Calu3 (cell line): Measurements from ENCODE around the gene SRI. TPM values are rescaled to one million over a fixed set of nuclear protein-coding genes. Genes with fewer than 3 reads are reported as not detected.

Experiments
- Bru-seq: library from RNA; stranded (reverse); fragments of 400-500 nt; gene quantifications from one replicate; lab custom pipeline; 2021; lab: Mats Ljungman, UMichigan
- BruChase-seq, 2 experiments: library from RNA; stranded (reverse); fragments of 400-500 nt; gene quantifications; one replicate each; lab custom pipeline; 2021; lab: Mats Ljungman, UMichigan
- BruUV-seq: library from RNA; stranded (reverse); fragments of 400-500 nt; replicated peaks from 2 replicates; lab custom pipeline; 2021; lab: Mats Ljungman, UMichigan
- CTCF ChIA-PET: fragments of 300-600 bp; sonication (Branson Sonifier 250); formaldehyde crosslinking; loops from one replicate; lab custom pipeline; 2022; ENCODE audit warnings: antibody characterized with exemption; lab: Charles Lee
- DNase-seq: peaks from one replicate; pipeline ENCODE4 v3.0.0; 2022
- H3K27ac Mint-ChIP-seq: one replicate; pipeline ENCODE4 v1.8.0; 2022; ENCODE audit warnings: mixed read lengths; ENCODE audit not compliant: unreplicated experiment
- H3K27me3 Mint-ChIP-seq: one replicate; pipeline ENCODE4 v1.8.0; 2022; ENCODE audit warnings: mixed read lengths; ENCODE audit not compliant: unreplicated experiment
- H3K36me3 Mint-ChIP-seq: one replicate; pipeline ENCODE4 v1.8.0; 2022; ENCODE audit warnings: mild to moderate bottlenecking, moderate library complexity, mixed read lengths; ENCODE audit not compliant: insufficient read depth, unreplicated experiment
- H3K4me1 Mint-ChIP-seq: one replicate; pipeline ENCODE4 v1.8.0; 2022; ENCODE audit warnings: mild to moderate bottlenecking, low read depth, mixed read lengths; ENCODE audit not compliant: unreplicated experiment
- H3K4me3 Mint-ChIP-seq: one replicate; pipeline ENCODE4 v1.8.0; 2022; ENCODE audit warnings: mild to moderate bottlenecking, low read depth, moderate library complexity, mixed read lengths; ENCODE audit not compliant: unreplicated experiment
- H3K9me3 Mint-ChIP-seq: one replicate; pipeline ENCODE4 v1.8.0; 2022; ENCODE audit warnings: low read depth, mixed read lengths; ENCODE audit not compliant: unreplicated experiment
- CTCF ChIP-seq: fragments of 200-600 bp; IDR thresholded peaks from one replicate; pipeline ENCODE4 v1.8.0; 2022; ENCODE audit warnings: antibody characterized with exemption; ENCODE audit not compliant: unreplicated experiment
- intact Hi-C: fragments of 100-400 bp; cut with micrococcal nuclease; formaldehyde crosslinking; loops from one replicate; pipeline ENCODE4 v1.10.0; 2022; ENCODE audit not compliant: unreplicated experiment
- long read RNA-seq: library from polyadenylated mRNA; stranded (forward); transcript quantifications from one replicate; pipeline ENCODE4 v2.0.0, GENCODE V29; 2022
- total RNA-seq: library from RNA; stranded (reverse); gene quantifications from 2 replicates; pipeline ENCODE4 v1.2.3, GENCODE V29; 2022

SRI gene
- total RNA-seq (148 and 173 TPM in 2 replicates), Bru-seq, nascent RNA (percentile 86 among the genes with signal in this experiment), BruChase-seq, experiment 1, labeled RNA remaining after a 6-hour chase (percentile 78 among the genes with signal in this experiment), BruChase-seq, experiment 2, labeled RNA remaining after a 2-hour chase (percentile 65 among the genes with signal in this experiment)
- long read RNA-seq, transcript SRI-201 (8 exons, 2,010 nt) = major isoform, 317 of 359 reads
- long read RNA-seq, transcript SRI-202 (8 exons, 653 nt) = minor isoform, 13 of 359 reads
- long read RNA-seq, partial matches to known transcripts = 9 of 359 reads
- long read RNA-seq, other reads (novel, unspliced or antisense) = 20 of 359 reads

- CTCF ChIA-PET = interaction anchor here (1.1 kb wide), 2 partner anchors 23 to 59 kb away, joined by 3 to 6 read pairs; no protein-coding TSS in a partner anchor
- DNase-seq = peak; percentile 90
- Mint-ChIP-seq H3K4me3 (peak within 1 kb of the TSS; percentile 91), H3K27me3 (no peaks in the 10 kb centered on the region), H3K9me3 (no peaks in the 10 kb centered on the region), H3K36me3 (peaks cover 37% of the 10 kb centered on the region), H3K27ac (peak within 1 kb of the TSS; percentile 94), H3K4me1 (peaks cover 23% of the 10 kb centered on the region)
- TSS peak; percentile 46 for BruUV-seq
- intact Hi-C loops = no loop called here
- peak; percentile 92 for TF ChIP-seq CTCF
Measured at GRCh38 chr7:88219781-88220747, at the start of gene SRI. Gene SRI (minus strand): TSS chr7:88220038. CDS start chr7:88220026, 12 bp downstream.

GRCh38 chr7:88269586-88269985, 49.7 kb upstream of the SRI start:
- DNase-seq = no peak
- BruUV-seq = no TSS peak
- Mint-ChIP-seq H3K4me1 (no peaks in the 10 kb centered on the region), H3K36me3 (no peaks in the 10 kb centered on the region), H3K9me3 (peaks cover 4% of the 10 kb centered on the region), H3K27ac (no peak overlapping the region), H3K27me3 (no peaks in the 10 kb centered on the region), H3K4me3 (no peak overlapping the region)
- intact Hi-C loops = no loop called here
- TF ChIP-seq CTCF = no peak
- CTCF ChIA-PET = no interaction called here

- no peaks in the 10 kb centered on the region for H3K36me3 Mint-ChIP-seq
- no peak for TF ChIP-seq CTCF
- intact Hi-C loops = no loop called here
- DNase-seq = no peak
- H3K9me3 Mint-ChIP-seq = peaks cover 4% of the 10 kb centered on the region
- CTCF ChIA-PET = no interaction called here
- no peaks in the 10 kb centered on the region for H3K27me3 Mint-ChIP-seq
- no peak overlapping the region for H3K4me3 Mint-ChIP-seq
- no peaks in the 10 kb centered on the region for H3K4me1 Mint-ChIP-seq
- H3K27ac Mint-ChIP-seq = no peak overlapping the region
- no TSS peak for BruUV-seq
Measured at GRCh38 chr7:88268858-88269257, 49.0 kb upstream of the SRI start.

GRCh38 chr7:88268051-88268450, 48.2 kb upstream of the SRI start:
- H3K27ac Mint-ChIP-seq = no peak overlapping the region
- CTCF ChIA-PET = interaction anchor here (0.6 kb wide), 1 partner anchor 547 kb away, joined by 3 read pairs; no protein-coding TSS in a partner anchor

More at GRCh38 chr7:88268051-88268450, 48.2 kb upstream of the SRI start:
- no peaks in the 10 kb centered on the region for H3K36me3 Mint-ChIP-seq
- H3K9me3 Mint-ChIP-seq = peaks cover 4% of the 10 kb centered on the region
- no peaks in the 10 kb centered on the region for H3K4me1 Mint-ChIP-seq
- H3K4me3 Mint-ChIP-seq = no peak overlapping the region
- intact Hi-C loops = no loop called here
- DNase-seq = no peak
- no TSS peak for BruUV-seq
- H3K27me3 Mint-ChIP-seq = no peaks in the 10 kb centered on the region
- no peak for TF ChIP-seq CTCF
